GM18870 (cell line): Measurements from ENCODE around the gene XK.
A peak's percentile ranks its signal among the peaks of the same experiment; 100 is the strongest.

ENCODE experiments used
- ATAC-seq: cut with Tn5 transposase; IDR thresholded peaks from one replicate; pipeline ENCODE4 v1.9.1; 2021; ENCODE audit warnings: moderate library complexity; ENCODE audit not compliant: unreplicated experiment

XK gene

DNA sequence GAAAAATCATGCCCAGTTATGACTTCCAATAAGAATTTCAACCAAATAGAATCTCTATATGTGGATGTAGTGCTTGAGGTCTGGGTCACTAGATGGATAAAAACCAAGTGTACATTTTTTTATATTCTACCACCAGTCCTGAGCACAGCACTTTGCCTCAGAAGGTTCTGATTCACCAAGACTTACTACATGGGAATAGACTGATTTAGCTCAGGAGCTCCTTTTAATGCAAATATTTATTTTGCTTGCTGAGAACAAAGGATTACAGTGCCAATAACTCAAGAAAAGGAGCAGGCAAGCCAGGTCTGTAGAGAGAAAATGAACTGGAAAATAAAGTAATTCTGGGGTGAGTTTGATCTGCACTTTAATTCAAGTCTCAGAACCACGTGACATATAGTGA lies 6.4 kb upstream of the XK start:
- ATAC-seq = no peak

DNA sequence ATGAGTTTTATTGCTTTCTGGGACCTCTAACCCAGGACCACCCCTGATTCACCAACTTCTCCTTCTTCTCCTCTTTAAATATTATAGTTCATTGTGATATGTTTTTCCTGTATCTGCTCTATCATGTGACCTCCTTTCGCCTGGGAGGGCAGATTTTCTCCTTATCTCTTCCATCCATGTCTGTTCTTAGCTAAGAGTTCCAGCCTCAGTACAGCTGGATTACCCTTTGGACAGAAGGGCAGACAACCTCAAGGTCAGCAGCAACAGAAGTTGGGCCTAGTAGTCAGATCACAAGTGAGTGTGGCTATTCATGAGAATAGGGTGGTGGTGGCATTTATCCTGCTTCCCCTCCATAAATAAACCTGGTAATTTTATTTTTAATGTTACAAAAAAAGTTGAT lies 5.7 kb upstream of the XK start:
- ATAC-seq = no peak

DNA sequence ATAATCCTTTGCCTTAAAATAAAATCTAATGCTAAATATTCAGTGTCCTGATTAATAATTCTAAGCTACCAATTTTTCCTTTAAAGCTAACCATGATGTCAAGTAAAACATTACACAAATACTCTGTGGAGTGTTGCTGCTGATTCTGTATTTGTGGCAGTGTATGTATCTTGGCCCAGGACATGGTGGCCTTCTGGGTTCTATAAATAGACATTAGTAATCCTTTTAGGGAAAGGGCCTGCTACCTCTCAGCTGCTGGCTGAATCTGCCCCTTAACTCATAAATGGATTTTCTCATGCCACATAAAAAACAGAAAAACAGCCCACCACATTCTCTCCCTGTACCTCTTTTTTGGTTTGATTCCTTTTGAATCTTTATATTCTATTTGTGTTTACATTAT lies 1.2 kb upstream of the XK start:
- ATAC-seq = no peak

DNA sequence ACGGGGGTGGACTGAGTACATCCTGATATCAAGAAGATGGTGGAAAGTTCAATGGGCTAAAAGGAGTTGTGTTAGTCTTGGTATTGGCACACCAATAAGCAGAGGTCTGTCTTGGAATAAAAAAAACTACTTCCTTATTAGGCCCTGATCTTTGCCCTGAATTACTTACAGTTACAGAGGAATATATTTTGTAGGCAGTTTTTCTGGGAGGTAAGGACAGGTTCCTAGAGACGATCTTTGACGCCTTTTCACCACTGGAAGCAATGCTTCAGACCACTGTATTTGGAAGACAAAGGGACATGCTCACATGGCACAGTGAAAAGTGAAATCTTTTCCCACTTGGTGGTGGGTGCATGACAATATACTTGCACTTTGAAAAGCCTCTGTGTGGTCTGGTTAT lies 618 bp upstream of the XK start:
- ATAC-seq = no peak

DNA sequence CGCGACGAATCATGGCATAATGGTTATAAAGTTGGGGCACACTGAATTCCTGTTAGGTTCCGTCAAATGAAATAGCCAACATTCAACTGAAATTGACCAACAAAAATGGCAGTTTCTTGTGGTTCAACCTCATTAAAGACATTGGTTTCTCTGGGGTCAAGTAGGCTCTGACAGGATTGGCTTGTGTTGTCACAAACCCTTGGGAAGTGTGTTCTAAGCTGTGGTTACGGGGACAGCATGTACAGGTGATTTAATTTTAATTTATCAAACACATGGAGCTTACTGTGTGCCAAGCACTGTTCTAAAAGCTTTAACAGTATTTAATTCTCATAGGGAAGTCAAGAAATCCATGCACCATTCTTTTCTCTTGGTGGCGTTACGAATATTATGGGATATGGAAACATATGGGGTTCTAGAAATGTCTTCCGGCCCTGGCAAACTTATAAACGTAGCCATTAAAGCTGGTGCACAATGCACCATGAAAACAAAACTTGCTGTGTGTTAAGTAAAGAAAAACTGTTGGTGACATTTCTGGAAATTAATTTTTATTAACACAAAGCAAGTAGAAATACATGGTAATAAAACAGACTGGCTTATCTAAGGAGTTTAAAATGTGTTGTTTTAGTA lies 891 bp downstream of the XK start:
- no peak for ATAC-seq

DNA sequence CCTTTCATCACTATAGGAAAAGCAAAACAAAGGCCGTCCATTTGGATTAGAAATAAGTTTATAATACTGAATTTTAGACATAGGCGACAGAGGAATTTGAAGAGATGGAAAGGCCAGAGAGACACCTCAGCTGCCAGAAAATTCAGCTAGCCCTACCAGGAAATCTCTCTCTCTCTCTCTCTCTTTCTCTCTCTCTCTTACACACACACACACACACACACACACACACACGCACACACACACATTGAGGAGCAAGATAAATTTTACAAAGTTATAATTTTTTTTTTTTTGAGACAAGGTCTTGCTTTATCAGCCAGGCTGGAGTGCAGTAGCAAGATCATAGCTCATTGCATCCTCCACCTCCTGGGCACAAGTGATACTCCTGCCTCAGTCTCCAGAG lies 1.4 kb downstream of the XK start:
- no peak for ATAC-seq

DNA sequence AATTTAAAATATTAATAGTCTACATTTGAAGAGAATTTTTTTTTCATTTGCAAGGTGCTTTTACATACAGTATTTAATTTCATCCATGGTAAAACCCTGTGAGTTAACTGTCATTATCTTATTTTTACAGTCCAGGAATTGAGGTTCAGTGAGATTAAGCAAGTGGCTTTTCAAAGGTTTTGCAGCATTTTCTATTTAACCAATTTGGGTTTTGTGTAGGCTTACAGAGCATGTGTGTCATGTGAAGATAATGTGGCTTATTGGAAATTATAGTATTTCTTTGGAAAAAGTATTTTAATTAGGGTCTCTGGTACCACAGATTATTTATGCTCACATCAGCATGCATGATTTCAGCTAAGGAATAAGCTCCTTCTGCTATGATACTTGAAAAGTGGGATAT lies 4.5 kb downstream of the XK start:
- ATAC-seq = no peak

DNA sequence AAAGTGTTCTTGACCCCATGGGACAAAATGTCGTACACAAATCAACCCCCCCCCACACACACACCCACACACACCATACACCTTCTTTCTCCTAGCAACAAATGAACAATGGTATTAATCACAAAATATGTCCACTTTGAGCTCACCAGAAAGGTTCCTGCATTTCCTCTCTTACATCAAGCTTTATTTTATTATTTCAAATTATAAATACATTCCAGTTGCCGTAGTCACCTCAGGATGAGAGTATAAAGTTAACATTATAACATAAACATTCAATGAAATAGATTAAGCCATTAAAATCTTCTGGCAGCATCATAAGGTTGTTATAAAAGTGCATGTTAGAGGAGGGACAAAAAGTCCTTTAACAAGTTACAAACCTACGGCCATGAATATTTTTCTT lies 7.3 kb downstream of the XK start:
- no peak for ATAC-seq

DNA sequence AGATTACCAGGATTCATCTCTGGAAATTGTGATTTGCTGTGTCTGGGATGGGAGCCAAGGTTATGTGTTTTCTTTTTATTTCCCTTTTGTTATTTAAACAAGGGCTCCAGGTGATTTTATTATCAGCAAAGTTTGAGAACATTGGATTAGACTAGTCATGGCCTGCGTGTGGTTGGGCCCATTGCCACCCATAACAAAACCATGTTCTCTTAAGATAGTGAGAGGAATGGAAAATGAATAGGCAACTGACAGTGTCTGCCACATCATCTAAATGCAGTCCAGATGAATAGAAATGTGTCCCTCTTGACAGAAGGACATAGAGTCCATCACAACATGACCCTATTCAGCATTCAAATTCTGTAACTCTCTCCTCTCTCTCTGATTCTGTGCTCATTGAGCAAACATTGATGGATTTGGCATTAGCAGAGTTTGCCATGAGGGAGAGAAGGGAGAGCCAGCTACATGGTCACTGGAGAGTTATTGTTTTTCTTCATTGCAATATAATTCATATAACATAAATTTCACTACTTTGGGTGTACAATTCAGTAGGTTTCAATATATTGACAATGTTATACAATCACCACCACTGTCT lies 11.7 kb downstream of the XK start:
- no peak for ATAC-seq

DNA sequence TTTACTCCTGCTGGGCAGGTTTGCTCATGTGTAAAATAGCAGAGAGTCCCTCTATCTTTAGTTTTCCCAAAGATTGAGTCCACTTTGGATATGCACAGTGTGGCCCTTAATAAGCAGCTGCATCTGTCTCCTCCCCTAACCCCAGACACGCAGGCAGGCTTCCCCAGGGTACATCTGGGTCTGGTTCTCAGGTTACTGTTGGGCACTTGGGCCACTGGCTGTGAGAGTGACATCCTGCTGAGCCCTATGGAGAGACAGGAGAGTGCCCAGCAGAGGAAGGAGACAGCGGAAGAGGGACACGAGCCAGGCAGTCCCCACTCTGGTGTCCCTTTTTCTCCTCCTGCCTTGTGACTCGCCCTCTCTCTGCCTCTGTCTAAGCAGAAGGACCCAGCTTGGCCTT lies 16.0 kb downstream of the XK start:
- no peak for ATAC-seq

DNA sequence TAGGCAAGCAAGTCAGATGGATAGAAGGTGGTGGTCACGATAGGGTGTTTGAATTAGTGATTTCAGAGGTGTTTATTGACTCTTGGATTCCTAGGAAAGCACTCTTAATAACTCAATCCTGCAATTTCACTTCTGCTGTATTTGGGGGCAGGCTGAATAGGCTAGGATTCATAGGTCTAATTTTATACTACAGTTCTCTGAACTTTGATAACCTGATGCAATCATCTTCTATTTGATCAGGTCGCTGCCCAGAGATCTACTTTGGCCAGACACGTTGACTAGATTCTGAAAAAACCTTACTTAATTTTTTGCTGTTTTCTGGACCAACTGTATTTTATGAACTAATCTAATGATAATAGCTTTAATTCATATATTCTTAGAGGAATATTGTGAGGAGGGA lies 26.4 kb downstream of the XK start:
- ATAC-seq = no peak

DNA sequence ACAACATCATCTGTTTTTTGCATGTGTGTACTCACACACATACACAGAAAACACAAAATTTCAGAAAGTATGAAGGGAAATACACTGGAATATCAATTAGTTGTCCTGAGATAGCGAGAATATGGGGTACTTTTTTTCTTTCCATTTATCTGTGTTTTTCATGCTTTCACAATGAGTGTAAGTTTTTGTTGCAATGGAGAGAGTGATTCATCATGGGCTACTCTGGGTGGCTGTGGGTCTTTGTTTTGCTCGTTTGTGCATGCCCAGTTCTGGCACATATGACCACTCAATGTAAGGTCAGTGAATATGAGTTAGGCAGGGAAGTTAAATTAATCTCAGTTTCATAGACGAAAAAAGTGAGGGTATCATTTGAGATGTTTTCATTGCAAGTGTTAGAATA lies 26.9 kb downstream of the XK start:
- ATAC-seq = peak; percentile 72

DNA sequence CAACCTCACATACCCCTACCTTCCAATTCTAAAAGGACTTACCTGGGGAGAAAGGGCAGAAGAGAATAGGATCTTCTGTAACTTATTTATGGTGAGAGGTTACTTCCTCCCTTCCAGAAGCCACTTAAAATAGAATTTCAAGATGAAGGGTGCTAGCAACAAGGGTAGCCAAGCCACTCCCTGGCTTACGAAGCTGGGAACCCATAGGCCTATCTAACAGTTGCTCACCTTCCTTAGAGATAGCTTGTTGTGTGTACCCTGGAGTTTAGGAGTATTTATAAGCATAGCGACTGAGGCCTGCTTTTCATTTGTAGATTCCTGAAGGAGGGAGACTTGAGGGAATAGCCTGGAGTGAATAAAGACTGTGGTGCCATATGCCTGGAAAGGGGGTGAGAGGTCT lies 28.9 kb downstream of the XK start:
- ATAC-seq = no peak

DNA sequence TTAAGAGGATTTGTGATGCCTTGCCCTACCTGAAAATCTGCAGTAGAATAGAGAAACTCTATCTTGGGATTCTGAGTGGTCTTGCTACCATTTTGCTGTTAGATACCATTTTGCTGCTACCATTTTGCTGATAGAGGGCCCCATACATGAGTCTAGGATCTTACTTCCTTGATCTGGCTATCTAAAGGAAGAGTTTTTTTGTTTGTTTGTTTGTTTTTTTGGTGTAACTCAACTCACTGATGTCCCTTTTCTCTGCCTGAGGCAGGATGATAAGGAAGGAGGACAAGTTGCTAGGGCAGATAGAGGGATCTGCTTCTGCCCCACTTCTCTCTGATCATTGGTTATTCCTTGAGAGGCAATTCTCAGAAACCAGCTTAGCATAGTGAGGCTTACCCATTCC lies 31.0 kb downstream of the XK start:
- no peak for ATAC-seq

DNA sequence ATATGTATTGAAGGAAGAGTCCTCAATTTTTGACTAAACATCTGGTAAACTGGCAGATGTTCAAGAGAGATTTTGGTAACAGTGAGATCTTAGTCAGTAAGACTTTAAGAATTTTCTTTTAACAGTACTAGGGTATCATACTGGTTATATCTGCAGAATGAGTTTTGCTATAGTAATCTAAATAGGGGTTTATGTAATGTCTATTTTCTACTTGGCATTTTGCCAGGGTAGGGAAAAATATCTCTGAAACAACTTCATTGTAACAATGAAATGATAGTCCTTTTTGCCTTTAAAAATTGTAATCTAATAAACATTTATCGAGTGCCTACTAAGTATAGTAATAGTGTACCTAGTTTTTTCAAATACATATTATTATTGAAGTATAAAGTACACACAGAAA lies 32.1 kb downstream of the XK start:
- no peak for ATAC-seq

DNA sequence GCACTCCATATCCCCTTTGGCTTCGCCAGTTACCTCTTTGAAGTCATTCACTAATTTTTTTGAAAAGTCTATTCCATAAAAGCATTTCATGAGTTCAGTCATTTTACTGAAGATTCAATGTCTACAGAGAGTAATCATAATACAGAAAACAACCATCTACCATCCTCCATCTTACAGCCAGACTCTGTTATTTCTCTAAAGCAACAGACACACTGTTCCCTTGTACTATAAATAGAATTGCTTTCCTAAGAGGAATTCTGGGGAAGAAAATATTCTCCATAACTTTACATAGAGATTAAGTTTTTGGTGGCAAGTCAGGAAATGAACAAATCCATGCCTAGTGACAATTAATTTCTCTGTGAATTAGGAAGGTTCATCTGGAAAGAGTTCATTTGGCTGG lies 37.0 kb downstream of the XK start:
- no peak for ATAC-seq

DNA sequence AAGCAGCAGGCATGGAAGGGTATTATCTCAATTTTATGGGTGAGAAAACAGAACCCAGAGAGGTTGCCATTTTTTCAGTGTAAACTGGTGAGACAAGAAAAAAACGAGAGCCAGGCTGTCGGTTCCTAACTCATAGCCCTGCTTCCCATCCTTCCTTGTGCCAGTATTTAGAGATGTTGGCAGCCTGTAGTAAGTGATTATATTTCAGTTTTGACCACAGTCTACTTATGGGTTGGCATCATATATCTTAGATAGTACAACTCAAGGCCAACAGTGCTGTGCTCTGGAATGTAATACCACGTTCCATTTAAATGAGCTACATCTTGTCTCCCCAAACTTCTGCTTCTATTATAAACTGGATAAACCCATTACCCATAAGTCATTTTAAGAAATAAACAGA lies 40.8 kb downstream of the XK start:
- no peak for ATAC-seq

DNA sequence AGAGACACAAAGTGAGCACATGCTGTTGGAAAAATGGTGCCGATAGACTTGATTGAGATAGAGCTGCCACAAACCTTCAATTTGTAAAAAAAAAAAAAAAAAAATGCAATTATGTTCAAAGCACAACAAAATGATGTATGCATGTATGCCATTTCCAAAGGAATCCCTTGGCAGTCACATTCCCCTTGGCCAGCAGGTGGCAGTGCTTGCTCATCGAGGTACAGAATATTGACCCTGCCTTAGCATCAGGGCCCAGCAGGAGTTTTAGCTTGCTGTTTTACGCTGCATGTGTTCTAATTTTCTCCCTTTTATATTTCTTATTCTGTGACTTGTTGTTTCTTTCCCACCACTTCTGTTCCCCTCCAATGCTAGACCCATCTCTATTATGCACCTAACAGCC lies 59.8 kb downstream of the XK start:
- ATAC-seq = peak; percentile 42

DNA sequence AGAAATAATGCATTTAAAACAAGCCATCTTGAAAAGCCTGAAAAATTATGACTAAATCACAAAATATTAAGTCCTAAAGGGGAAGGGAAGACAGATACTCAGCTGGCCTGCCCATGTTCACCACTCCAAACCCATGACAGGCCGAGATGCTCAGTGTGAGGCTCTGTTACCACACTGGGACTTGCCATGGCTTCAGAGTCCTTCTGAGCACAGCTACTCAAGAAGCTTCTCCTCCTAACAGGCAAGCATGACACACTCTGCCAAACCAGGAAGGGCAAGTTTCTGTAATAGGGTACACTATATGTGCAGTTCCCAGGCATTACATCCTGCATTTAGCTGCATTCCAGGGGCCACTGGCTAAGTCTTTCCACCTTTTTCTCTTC lies 60.2 kb downstream of the XK start:
- peak; percentile 28 for ATAC-seq

DNA sequence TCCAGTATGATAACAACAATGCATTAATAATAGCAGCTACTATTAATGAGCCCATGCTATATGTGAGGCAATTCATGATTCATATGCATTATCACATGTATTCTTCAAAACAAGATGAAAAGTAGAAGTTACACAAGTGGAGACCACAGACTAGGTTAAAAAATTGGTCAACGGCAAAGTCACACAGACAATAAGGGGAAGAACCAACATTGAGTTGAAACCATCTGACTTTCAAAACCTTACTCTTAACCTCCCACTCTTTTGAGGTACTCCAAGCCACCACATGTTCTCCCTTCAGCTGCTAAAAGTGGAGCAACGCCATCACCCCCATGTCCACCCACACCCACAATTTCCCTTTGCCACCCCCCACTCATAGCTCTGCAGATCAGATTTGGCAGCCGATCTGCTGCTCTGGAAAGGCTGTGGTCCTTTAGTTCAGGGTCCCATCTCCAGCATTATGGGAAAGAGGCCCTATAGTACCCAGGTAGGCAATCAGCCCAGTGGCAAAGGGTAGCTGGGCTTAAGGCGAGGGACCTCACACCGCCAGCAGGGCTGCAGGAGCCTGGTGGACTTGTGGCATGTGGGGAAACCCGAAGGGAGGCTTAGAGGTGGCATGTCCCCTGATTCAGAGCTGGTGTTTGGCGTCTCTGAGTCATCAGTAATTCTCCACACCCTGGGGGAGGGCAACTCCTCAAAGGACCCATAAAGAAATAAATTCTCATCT lies 60.8 kb downstream of the XK start:
- ATAC-seq = peak; percentile 91

DNA sequence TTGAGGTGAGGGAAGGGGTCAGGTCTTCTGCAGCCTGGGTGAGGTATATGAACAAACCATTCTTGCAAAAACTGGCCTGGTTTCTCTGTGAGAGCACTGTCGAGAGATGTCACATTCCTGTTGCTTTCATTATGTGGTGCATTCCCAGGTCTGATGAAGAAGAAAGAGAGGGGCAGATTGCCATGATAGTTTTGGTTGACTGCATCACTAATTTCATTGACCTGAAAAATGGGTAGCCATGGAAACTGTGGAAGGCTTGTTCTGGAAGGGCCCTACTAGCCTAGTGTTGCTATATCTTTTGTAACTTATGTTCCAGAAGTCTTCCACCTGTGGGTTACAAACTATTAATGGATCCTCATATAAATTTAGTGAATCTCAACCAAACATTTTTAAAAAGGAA lies 61.4 kb downstream of the XK start:
- no peak for ATAC-seq

DNA sequence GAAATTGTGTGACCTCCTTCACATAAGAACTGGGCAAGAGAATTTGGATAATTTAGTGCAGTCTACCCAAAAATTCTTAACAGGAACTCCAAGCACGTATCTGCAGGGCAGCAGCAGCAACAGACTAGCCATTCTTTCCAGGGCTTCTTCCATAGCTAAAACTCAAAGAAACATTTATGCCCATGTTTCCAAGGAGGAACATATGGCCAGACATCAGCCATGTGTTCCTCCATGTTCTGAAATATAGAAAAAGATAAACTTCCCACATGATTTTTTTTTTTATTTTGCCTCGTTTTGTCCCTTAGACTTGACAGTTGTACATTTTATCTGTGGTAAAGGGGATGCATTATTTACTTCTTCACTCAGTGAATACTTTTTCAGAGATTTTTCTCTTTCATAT lies 66.7 kb downstream of the XK start:
- no peak for ATAC-seq

DNA sequence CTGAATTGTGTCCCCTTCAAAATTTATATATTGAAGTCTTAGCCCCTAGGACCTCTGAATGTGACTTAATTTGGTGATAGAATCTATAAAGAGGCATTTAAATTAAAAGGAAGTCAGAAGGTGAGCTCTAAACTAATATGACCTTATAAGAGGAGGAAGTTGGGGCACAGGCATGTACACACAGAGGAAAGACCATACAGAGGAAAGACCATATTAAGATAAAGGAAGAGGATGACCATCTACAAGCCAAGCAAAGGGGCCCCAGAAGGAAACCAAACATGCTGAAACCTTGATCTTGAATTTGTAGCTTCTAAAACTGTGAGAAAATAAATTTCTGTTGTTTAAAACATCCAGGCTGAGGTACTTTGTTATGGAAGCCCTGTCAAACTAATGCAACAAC lies 67.3 kb downstream of the XK start:
- ATAC-seq = no peak
